Measurements from ENCODE around the gene CLDN2.
"Not testable (repeated sequence)": the region's sequence is repeated elsewhere in the genome, so short reads cannot be mapped to it uniquely, and the experiment has no call there.

DNA sequence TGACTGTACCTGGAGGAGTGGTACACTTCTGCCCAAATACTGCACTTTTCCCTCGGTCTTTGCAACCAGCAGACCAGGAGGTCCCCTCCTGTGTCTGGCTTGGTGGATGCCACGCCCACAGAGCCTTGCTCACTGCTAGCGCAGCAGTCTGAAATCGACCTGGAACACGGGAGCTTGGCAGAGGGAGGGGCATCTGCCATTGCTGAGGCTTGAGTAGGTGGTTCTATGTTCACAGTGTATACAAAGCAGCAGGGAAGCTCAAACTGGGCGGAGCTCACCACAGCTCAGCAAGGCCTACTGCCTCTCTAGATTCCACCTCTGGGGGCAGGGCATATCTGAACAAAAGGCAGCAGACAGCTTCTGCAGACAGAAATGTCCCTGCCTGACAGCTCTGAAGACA lies 46.3 kb downstream of the CLDN2 start:
- TF ChIP-seq, protein P1, sequence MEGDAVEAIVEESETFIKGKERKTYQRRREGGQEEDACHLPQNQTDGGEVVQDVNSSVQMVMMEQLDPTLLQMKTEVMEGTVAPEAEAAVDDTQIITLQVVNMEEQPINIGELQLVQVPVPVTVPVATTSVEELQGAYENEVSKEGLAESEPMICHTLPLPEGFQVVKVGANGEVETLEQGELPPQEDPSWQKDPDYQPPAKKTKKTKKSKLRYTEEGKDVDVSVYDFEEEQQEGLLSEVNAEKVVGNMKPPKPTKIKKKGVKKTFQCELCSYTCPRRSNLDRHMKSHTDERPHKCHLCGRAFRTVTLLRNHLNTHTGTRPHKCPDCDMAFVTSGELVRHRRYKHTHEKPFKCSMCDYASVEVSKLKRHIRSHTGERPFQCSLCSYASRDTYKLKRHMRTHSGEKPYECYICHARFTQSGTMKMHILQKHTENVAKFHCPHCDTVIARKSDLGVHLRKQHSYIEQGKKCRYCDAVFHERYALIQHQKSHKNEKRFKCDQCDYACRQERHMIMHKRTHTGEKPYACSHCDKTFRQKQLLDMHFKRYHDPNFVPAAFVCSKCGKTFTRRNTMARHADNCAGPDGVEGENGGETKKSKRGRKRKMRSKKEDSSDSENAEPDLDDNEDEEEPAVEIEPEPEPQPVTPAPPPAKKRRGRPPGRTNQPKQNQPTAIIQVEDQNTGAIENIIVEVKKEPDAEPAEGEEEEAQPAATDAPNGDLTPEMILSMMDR (conservative IDR thresholded peaks at IDR 0.05; ENCODE audit: low read depth, low read length): not testable (repeated sequence)
- not testable (repeated sequence) for TF ChIP-seq EZH2 (IDR thresholded peaks at IDR 0.05; ENCODE audit: borderline replicate concordance, low read depth, low read length, poor library complexity, severe bottlenecking)

Data from A673 (cell line).